Trophoblast cell (in vitro differentiated cells and primary cell): ENCODE results near the gene MANEAL.

Source experiments
- DNase-seq, 2 donors: peaks; one replicate each; pipeline ENCODE4 v3.0.0-alpha.2; 2016
- H2AFZ ChIP-seq: 2 replicates; pipeline ENCODE4 v1.6.1; 2013; ENCODE audit warnings: low read length, moderate library complexity, mild to moderate bottlenecking; ENCODE audit not compliant: insufficient read depth, poor library complexity
- H2AK5ac ChIP-seq: 2 replicates; pipeline ENCODE4 v1.6.1; 2013; ENCODE audit warnings: mild to moderate bottlenecking, low read length
- H2BK120ac ChIP-seq: 2 replicates; pipeline ENCODE4 v1.6.1; 2013; ENCODE audit warnings: low read length, mild to moderate bottlenecking, moderate library complexity; ENCODE audit not compliant: insufficient read depth, poor library complexity
- H2BK12ac ChIP-seq: 2 replicates; pipeline ENCODE4 v1.6.1; 2013; ENCODE audit warnings: mild to moderate bottlenecking, low read length, moderate library complexity
- H2BK5ac ChIP-seq: 2 replicates; pipeline ENCODE4 v1.6.1; 2013; ENCODE audit warnings: low read length, low read depth, moderate library complexity, mild to moderate bottlenecking; ENCODE audit not compliant: poor library complexity
- H3K14ac ChIP-seq: 2 replicates; pipeline ENCODE4 v1.6.1; 2013; ENCODE audit warnings: mild to moderate bottlenecking, low read length
- H3K18ac ChIP-seq: 2 replicates; pipeline ENCODE4 v1.6.1; 2013; ENCODE audit warnings: mild to moderate bottlenecking, low read length
- H3K23ac ChIP-seq: 2 replicates; pipeline ENCODE4 v1.6.1; 2013; ENCODE audit warnings: low read length
- H3K27ac ChIP-seq: 2 replicates; pipeline ENCODE4 v1.5.1; 2013; ENCODE audit warnings: low read depth, mild to moderate bottlenecking, inconsistent platforms, low read length, moderate library complexity
- H3K27me3 ChIP-seq: 2 replicates; pipeline ENCODE4 v1.6.1; 2013; ENCODE audit warnings: inconsistent platforms, mild to moderate bottlenecking, low read length, moderate library complexity; ENCODE audit not compliant: insufficient read depth
- H3K36me3 ChIP-seq, 2 experiments: 1 replicate in 1 of 2; 2 replicates in 1 of 2; pipeline ENCODE4 v1.6.1; 2013; ENCODE audit warnings: low read length in 2 of 2, mild to moderate bottlenecking in 2 of 2, moderate library complexity in 1 of 2; ENCODE audit not compliant: insufficient read depth in 2 of 2, control insufficient read depth in 1 of 2
- H3K4ac ChIP-seq: 2 replicates; pipeline ENCODE4 v1.6.1; 2013; ENCODE audit warnings: low read depth, mild to moderate bottlenecking, low read length, moderate library complexity
- H3K4me1 ChIP-seq, 2 experiments: 1 replicate in 1 of 2; 2 replicates in 1 of 2; pipeline ENCODE4 v1.6.1; 2013; ENCODE audit warnings: low read length in 2 of 2, mild to moderate bottlenecking in 2 of 2, moderate library complexity in 1 of 2; ENCODE audit not compliant: insufficient read depth in 2 of 2, control insufficient read depth in 1 of 2
- H3K4me2 ChIP-seq: 2 replicates; pipeline ENCODE4 v1.6.1; 2013; ENCODE audit warnings: inconsistent platforms, mild to moderate bottlenecking, low read length, moderate library complexity
- H3K4me3 ChIP-seq: 2 replicates; pipeline ENCODE4 v1.5.1; 2013; ENCODE audit warnings: mild to moderate bottlenecking, low read depth, low read length, inconsistent platforms
- H3K79me1 ChIP-seq: one replicate; pipeline ENCODE4 v1.6.1; 2013; ENCODE audit warnings: low read length
- H3K79me2 ChIP-seq: 2 replicates; pipeline ENCODE4 v1.6.1; 2013; ENCODE audit warnings: low read length, mild to moderate bottlenecking; ENCODE audit not compliant: control insufficient read depth, insufficient read depth, poor library complexity
- H3K9ac ChIP-seq: 2 replicates; pipeline ENCODE4 v1.6.1; 2013; ENCODE audit warnings: mild to moderate bottlenecking, low read length
- H3K9me3 ChIP-seq: 2 replicates; pipeline ENCODE4 v1.6.1; 2013; ENCODE audit warnings: low read depth, mild to moderate bottlenecking, control low read depth, inconsistent platforms, low read length; ENCODE audit not compliant: insufficient read depth
- H4K12ac ChIP-seq: 2 replicates; pipeline ENCODE4 v1.6.1; 2013; ENCODE audit warnings: low read depth, mild to moderate bottlenecking, low read length, moderate library complexity
- H4K8ac ChIP-seq: 2 replicates; pipeline ENCODE4 v1.6.1; 2013; ENCODE audit warnings: low read depth, mild to moderate bottlenecking, low read length, moderate library complexity
- H4K91ac ChIP-seq: one replicate; pipeline ENCODE4 v1.6.1; 2013; ENCODE audit warnings: low read depth, mild to moderate bottlenecking, low read length, moderate library complexity
- WGBS: extraction: QIAGEN DNeasy Blood & Tissue Kit; methylation state at CpG from one replicate; pipeline ENCODE4 v1.1.7; 2013; ENCODE audit warnings: missing lambda C conversion rate; ENCODE audit not compliant: insufficient read length, insufficient coverage; ENCODE audit errors: extremely low coverage; 5-methylcytosine and 5-hydroxymethylcytosine counted together

The MANEAL gene

DNA sequence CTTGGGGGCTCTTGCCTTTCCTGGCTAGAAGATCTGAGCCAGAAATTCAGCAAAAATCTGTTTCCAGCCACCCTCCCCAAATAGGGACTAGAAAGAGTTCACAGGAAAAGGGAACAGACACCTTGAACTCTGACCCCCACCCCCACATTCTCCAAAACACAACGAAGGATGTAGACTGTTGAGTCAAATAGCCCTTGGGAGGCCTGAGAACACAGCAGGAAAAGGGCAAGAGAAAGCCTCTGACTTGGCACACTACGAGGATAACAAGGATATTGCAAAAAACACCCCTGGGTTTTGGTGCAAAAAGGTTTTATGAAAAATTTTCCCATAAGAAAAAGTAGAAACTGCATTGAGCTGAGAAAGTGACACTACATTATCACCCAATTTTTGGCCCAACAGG lies 16.3 kb downstream of the MANEAL start:
- H2BK5ac ChIP-seq: no peak overlapping the region
- H3K27me3 ChIP-seq: no peaks in the 10 kb centered on the region
- H2AK5ac ChIP-seq: no peak overlapping the region
- peaks cover 12% of the 10 kb centered on the region for H3K79me2 ChIP-seq
- no peak for DNase-seq
- peaks cover 8 to 10% of the 10 kb centered on the region in 2 experiments for H3K4me1 ChIP-seq
- H4K8ac ChIP-seq: no peak overlapping the region
- no peak overlapping the region for H3K23ac ChIP-seq
- H3K4me2 ChIP-seq: no peak overlapping the region
- peaks cover 27% of the 10 kb centered on the region in 2 experiments for H3K36me3 ChIP-seq
- H4K91ac ChIP-seq: no peak overlapping the region
- H3K27ac ChIP-seq: no peak overlapping the region
- H3K4ac ChIP-seq: no peak overlapping the region
- no peak overlapping the region for H2BK12ac ChIP-seq
- no peak overlapping the region for H4K12ac ChIP-seq
- H3K4me3 ChIP-seq: no peak overlapping the region
- H3K14ac ChIP-seq: no peak overlapping the region
- no peak overlapping the region for H2AFZ ChIP-seq
- no peak overlapping the region for H3K9ac ChIP-seq
- no CpG with 5 or more reads among the region's 2 CpGs for WGBS
- peaks cover 12% of the 10 kb centered on the region for H3K79me1 ChIP-seq
- no peak overlapping the region for H2BK120ac ChIP-seq
- H3K9me3 ChIP-seq: no peaks in the 10 kb centered on the region
- H3K18ac ChIP-seq: no peak overlapping the region

- Histone ChIP-seq H4K12ac (no peak overlapping the region), H3K27me3 (no peaks in the 10 kb centered on the region), H2AFZ (no peak overlapping the region), H3K4me3 (no peak overlapping the region), H2BK12ac (no peak overlapping the region), H4K8ac (no peak overlapping the region), H3K79me2 (peaks cover 12% of the 10 kb centered on the region), H3K79me1 (peaks cover 12% of the 10 kb centered on the region), H3K27ac (no peak overlapping the region), H2BK120ac (no peak overlapping the region), H3K36me3 (peaks cover 28 to 30% of the 10 kb centered on the region in 2 experiments), H3K4ac (no peak overlapping the region), H3K14ac (no peak overlapping the region), H4K91ac (no peak overlapping the region), H2AK5ac (no peak overlapping the region), H2BK5ac (no peak overlapping the region), H3K4me1 (peaks cover 8 to 10% of the 10 kb centered on the region in 2 experiments), H3K4me2 (no peak overlapping the region), H3K9ac (no peak overlapping the region), H3K18ac (no peak overlapping the region), H3K9me3 (no peaks in the 10 kb centered on the region), H3K23ac (no peak overlapping the region)
- no CpG with 5 or more reads among the region's 7 CpGs for WGBS
- peak; percentile 81 to 94 for DNase-seq
Measured at GRCh38 chr1:37811027-37811655, 17.5 kb downstream of the MANEAL start.

- DNase-seq: no peak
- peaks cover 3 to 4% of the 10 kb centered on the region in 2 experiments for H3K4me1 ChIP-seq
Measured at GRCh38 chr1:37813529-37814145, 20.0 kb downstream of the MANEAL start.

GRCh38 chr1:37814252-37814651 lies 20.6 kb downstream of the MANEAL start:
- no peak overlapping the region for H2BK5ac ChIP-seq
- H3K9ac ChIP-seq: no peak overlapping the region
- no peak overlapping the region for H3K14ac ChIP-seq
- no peak overlapping the region for H4K8ac ChIP-seq
- peaks cover 0 to under 1% of the 10 kb centered on the region in 2 experiments for H3K4me1 ChIP-seq
- no peak overlapping the region for H3K4me3 ChIP-seq
- DNase-seq: no peak
- H3K18ac ChIP-seq: no peak overlapping the region
- peaks cover 20 to 28% of the 10 kb centered on the region in 2 experiments for H3K36me3 ChIP-seq
- H3K27ac ChIP-seq: no peak overlapping the region
- H3K79me2 ChIP-seq: no peaks in the 10 kb centered on the region
- H4K91ac ChIP-seq: no peak overlapping the region
- H2AFZ ChIP-seq: no peak overlapping the region
- WGBS: no CpG with 5 or more reads among the region's 7 CpGs
- H3K4me2 ChIP-seq: no peak overlapping the region
- no peak overlapping the region for H2BK12ac ChIP-seq
- H3K79me1 ChIP-seq: no peaks in the 10 kb centered on the region
- no peak overlapping the region for H2AK5ac ChIP-seq
- H3K27me3 ChIP-seq: no peaks in the 10 kb centered on the region
- no peak overlapping the region for H3K4ac ChIP-seq
- no peaks in the 10 kb centered on the region for H3K9me3 ChIP-seq
- no peak overlapping the region for H2BK120ac ChIP-seq
- H4K12ac ChIP-seq: no peak overlapping the region
- H3K23ac ChIP-seq: no peak overlapping the region

More at GRCh38 chr1:37813529-37814145, 20.0 kb downstream of the MANEAL start:
- Histone ChIP-seq H3K4ac (no peak overlapping the region), H3K4me3 (no peak overlapping the region), H3K14ac (no peak overlapping the region), H3K79me1 (no peaks in the 10 kb centered on the region), H4K91ac (no peak overlapping the region), H3K4me2 (no peak overlapping the region), H2AK5ac (no peak overlapping the region), H2BK12ac (no peak overlapping the region), H3K27me3 (no peaks in the 10 kb centered on the region), H3K18ac (no peak overlapping the region), H2BK5ac (no peak overlapping the region), H2AFZ (no peak overlapping the region), H2BK120ac (no peak overlapping the region), H4K12ac (no peak overlapping the region), H3K79me2 (peaks cover 1% of the 10 kb centered on the region), H3K23ac (no peak overlapping the region), H3K27ac (no peak overlapping the region), H3K9ac (no peak overlapping the region), H3K9me3 (no peaks in the 10 kb centered on the region), H4K8ac (no peak overlapping the region), H3K36me3 (peaks cover 23 to 31% of the 10 kb centered on the region in 2 experiments)
- no CpG with 5 or more reads among the region's 2 CpGs for WGBS
